HPDE6-E6E7 (cell line): ENCODE results near the gene DDX52.
A peak's percentile ranks its signal among the peaks of the same experiment; 100 is the strongest.
"Not testable (repeated sequence)": the region's sequence is repeated elsewhere in the genome, so short reads cannot be mapped to it uniquely, and the experiment has no call there.

Source experiments
- DNase-seq: peaks from one replicate; pipeline ENCODE4 v3.0.0; 2011; ENCODE audit warnings: missing footprints; ENCODE audit errors: extremely low spot score

The DDX52 gene

GRCh38 chr17:37643118-37643766, at the start of gene DDX52:
DDX52 (minus strand) TSS chr17:37643446; CDS start chr17:37643420, 26 bp downstream.
- peak; percentile 93 for DNase-seq

- no peak for DNase-seq
These were observed 48.6 kb upstream of the DDX52 start for GRCh38 chr17:37691807-37692206.

- no peak for DNase-seq
These were observed 46.1 kb upstream of the DDX52 start for GRCh38 chr17:37689317-37689716.

- DNase-seq = no peak
These were observed 40.3 kb upstream of the DDX52 start for GRCh38 chr17:37683454-37683984.

- DNase-seq = no peak
These were observed 38.8 kb upstream of the DDX52 start for GRCh38 chr17:37682007-37682406.

GRCh38 chr17:37679995-37680394, 36.7 kb upstream of the DDX52 start:
- not testable (repeated sequence) for DNase-seq

- DNase-seq = no peak
These were observed 34.8 kb upstream of the DDX52 start for GRCh38 chr17:37678036-37678435.

- no peak for DNase-seq
These were observed 33.8 kb upstream of the DDX52 start for GRCh38 chr17:37677021-37677420.

GRCh38 chr17:37676115-37676925, 33.1 kb upstream of the DDX52 start:
- DNase-seq = no peak

GRCh38 chr17:37674511-37674910, 31.3 kb upstream of the DDX52 start:
- DNase-seq = no peak

GRCh38 chr17:37673386-37673785, 30.1 kb upstream of the DDX52 start:
- DNase-seq = no peak

GRCh38 chr17:37672548-37673078, 29.4 kb upstream of the DDX52 start:
- DNase-seq = no peak

- peak; percentile 85 for DNase-seq
These were observed 28.7 kb upstream of the DDX52 start for GRCh38 chr17:37671824-37672547.

GRCh38 chr17:37671028-37671823, 28.0 kb upstream of the DDX52 start:
- no peak for DNase-seq

- DNase-seq = no peak
These were observed 23.8 kb upstream of the DDX52 start for GRCh38 chr17:37667039-37667438.

GRCh38 chr17:37664214-37664613, 21.0 kb upstream of the DDX52 start:
- DNase-seq = no peak

- no peak for DNase-seq
These were observed 19.1 kb upstream of the DDX52 start for GRCh38 chr17:37662353-37662752.

- DNase-seq = no peak
These were observed 18.3 kb upstream of the DDX52 start for GRCh38 chr17:37661400-37662014.

- no peak for DNase-seq
These were observed 16.7 kb upstream of the DDX52 start for GRCh38 chr17:37659925-37660324.

- DNase-seq = no peak
These were observed 14.0 kb upstream of the DDX52 start for GRCh38 chr17:37657202-37657601.

GRCh38 chr17:37651849-37652248, 8.6 kb upstream of the DDX52 start:
- no peak for DNase-seq
